Parathyroid adenoma (tissue), 2 donors: ENCODE data around the gene HOXD12.

Source experiments
- H2AFZ ChIP-seq: fragments of 300-600 bp; sonication (generic); one replicate; pipeline ENCODE4 v1.7.0; 2017; ENCODE audit warnings: antibody characterized with exemption, mild to moderate bottlenecking
- H3K27ac ChIP-seq: fragments of 300-600 bp; sonication (generic); one replicate; pipeline ENCODE4 v1.7.0; 2017
- H3K27me3 ChIP-seq: fragments of 300-600 bp; sonication (generic); one replicate; pipeline ENCODE4 v1.7.0; 2017; ENCODE audit warnings: low read length; ENCODE audit not compliant: control insufficient read depth, insufficient read depth
- H3K36me3 ChIP-seq: fragments of 300-600 bp; sonication (generic); one replicate; pipeline ENCODE4 v1.7.0; 2017; ENCODE audit warnings: low read length; ENCODE audit not compliant: control insufficient read depth, insufficient read depth
- H3K4me1 ChIP-seq: fragments of 300-600 bp; sonication (generic); one replicate; pipeline ENCODE4 v1.7.0; 2017; ENCODE audit warnings: control low read depth
- H3K4me2 ChIP-seq: fragments of 300-600 bp; sonication (generic); one replicate; pipeline ENCODE4 v1.7.0; 2017; ENCODE audit warnings: low read length
- H3K4me3 ChIP-seq: fragments of 300-600 bp; sonication (generic); one replicate; pipeline ENCODE4 v1.7.0; 2017; ENCODE audit warnings: low read depth, low read length
- H3K79me2 ChIP-seq: fragments of 300-600 bp; sonication (generic); one replicate; pipeline ENCODE4 v1.7.0; 2017; ENCODE audit warnings: control low read depth
- H3K9ac ChIP-seq: fragments of 300-600 bp; sonication (generic); one replicate; pipeline ENCODE4 v1.7.0; 2017; ENCODE audit warnings: mild to moderate bottlenecking
- H3K9me3 ChIP-seq: fragments of 300-600 bp; sonication (generic); one replicate; pipeline ENCODE4 v1.7.0; 2017; ENCODE audit warnings: low read length; ENCODE audit not compliant: control insufficient read depth
- TF ChIP-seq, protein P1 (sequence below): fragments of 300-600 bp; sonication (generic); IDR thresholded peaks from one replicate; pipeline ENCODE4 v1.7.0; 2017; ENCODE audit warnings: antibody characterized with exemption, mild to moderate bottlenecking
- donor health status: primary hyperparathyroidism.

Gene HOXD12

DNA sequence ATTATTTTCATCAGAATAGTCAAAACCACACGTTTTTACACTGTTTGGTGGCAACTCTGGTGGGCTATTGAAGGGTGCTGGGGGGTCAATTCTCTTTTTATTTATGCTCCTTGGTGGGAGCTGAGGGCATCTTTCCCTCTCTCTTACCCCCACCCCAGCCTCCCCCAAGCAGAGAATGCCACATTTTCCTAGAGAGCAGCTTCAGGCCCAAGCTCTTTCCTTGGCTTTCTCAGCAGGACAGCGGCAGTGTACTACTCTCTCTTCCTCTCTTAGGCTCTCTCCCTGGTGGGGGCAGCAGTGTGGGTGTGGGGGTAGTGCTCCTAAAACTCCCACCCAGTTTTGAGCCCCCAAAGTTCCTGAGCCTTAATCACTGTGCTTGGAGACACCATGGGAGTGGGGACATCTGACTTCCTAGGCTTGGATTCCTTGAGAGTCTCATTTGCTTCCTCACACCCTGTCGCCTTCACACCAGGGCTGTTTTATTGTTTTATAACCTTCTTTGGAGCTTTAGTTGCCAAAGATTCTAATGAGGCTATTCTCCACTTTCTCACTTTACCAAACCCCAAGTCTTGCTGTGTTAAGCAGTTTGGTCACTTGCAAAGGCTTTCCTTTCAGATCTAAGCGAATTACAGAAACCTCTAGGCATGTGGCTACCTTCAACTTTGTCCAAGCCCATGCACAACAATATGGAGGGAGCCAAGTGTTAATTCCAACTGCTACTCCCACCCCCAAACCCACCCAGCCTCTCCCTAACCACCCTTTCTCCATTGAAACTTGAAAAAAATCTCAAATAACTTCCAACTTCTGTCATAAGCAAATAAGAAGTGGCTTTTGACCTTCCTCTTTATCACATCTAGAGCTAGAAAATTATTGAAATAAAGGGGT lies 45.7 kb downstream of the HOXD12 start:
- Histone ChIP-seq H3K27ac (no peak overlapping the region), H3K27me3 (peaks cover 8% of the 10 kb centered on the region), H3K36me3 (no peaks in the 10 kb centered on the region), H2AFZ (no peak overlapping the region), H3K4me2 (no peak overlapping the region), H3K4me3 (no peak overlapping the region), H3K9ac (no peak overlapping the region), H3K79me2 (no peaks in the 10 kb centered on the region), H3K4me1 (no peaks in the 10 kb centered on the region), H3K9me3 (no peaks in the 10 kb centered on the region)
- TF ChIP-seq, protein P1, sequence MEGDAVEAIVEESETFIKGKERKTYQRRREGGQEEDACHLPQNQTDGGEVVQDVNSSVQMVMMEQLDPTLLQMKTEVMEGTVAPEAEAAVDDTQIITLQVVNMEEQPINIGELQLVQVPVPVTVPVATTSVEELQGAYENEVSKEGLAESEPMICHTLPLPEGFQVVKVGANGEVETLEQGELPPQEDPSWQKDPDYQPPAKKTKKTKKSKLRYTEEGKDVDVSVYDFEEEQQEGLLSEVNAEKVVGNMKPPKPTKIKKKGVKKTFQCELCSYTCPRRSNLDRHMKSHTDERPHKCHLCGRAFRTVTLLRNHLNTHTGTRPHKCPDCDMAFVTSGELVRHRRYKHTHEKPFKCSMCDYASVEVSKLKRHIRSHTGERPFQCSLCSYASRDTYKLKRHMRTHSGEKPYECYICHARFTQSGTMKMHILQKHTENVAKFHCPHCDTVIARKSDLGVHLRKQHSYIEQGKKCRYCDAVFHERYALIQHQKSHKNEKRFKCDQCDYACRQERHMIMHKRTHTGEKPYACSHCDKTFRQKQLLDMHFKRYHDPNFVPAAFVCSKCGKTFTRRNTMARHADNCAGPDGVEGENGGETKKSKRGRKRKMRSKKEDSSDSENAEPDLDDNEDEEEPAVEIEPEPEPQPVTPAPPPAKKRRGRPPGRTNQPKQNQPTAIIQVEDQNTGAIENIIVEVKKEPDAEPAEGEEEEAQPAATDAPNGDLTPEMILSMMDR = no peak

DNA sequence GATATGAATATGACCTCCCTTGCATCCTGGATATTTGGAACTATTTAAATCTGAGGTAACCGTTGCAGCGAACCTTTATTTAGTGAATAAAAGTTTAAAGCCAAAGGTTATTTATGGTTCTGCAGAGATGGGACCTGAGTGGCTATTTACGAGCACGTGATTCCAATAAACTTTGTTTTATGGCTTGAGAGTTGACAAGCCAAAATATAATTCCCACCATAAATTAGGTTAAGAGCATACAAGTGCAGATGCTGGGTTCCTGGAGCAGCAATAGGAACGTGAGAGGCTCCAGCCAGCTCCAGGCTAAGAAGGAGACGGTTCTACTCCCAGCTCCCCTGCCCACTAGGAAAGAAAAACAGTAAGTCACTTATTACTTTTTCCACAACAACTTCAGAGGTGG lies 46.5 kb downstream of the HOXD12 start:
- Histone ChIP-seq H3K9ac (no peak overlapping the region), H3K27ac (no peak overlapping the region), H3K36me3 (no peaks in the 10 kb centered on the region), H3K9me3 (no peaks in the 10 kb centered on the region), H3K27me3 (peaks cover 3% of the 10 kb centered on the region), H3K4me2 (no peak overlapping the region), H3K4me3 (no peak overlapping the region), H3K4me1 (no peaks in the 10 kb centered on the region), H3K79me2 (no peaks in the 10 kb centered on the region), H2AFZ (no peak overlapping the region)
- TF ChIP-seq, protein P1 = no peak

DNA sequence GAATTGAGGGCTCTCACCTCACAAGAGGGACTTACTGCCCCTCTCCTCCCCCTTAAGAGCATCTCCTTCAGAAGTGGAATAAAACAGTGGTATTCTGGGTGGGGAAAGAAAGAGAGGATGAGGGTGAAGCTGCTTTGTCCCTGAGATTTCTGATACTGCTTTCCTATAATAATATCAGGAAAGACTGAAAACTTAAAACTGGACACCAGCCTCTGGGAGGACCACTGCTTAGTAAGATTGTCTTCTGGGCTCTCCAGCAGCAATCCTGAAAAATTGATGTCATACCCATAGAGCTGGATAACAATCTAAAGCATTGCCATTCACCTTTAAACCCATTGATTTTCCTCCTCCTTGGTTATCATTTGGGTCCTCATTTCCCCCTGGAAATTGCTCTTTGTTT lies 47.0 kb downstream of the HOXD12 start:
- no peaks in the 10 kb centered on the region for H3K9me3 ChIP-seq
- no peaks in the 10 kb centered on the region for H3K4me1 ChIP-seq
- no peak overlapping the region for H3K4me2 ChIP-seq
- H3K9ac ChIP-seq = no peak overlapping the region
- TF ChIP-seq, protein P1 = no peak
- no peaks in the 10 kb centered on the region for H3K79me2 ChIP-seq
- H3K36me3 ChIP-seq = no peaks in the 10 kb centered on the region
- no peak overlapping the region for H3K27ac ChIP-seq
- H2AFZ ChIP-seq = no peak overlapping the region
- peaks cover 3% of the 10 kb centered on the region for H3K27me3 ChIP-seq
- no peak overlapping the region for H3K4me3 ChIP-seq

DNA sequence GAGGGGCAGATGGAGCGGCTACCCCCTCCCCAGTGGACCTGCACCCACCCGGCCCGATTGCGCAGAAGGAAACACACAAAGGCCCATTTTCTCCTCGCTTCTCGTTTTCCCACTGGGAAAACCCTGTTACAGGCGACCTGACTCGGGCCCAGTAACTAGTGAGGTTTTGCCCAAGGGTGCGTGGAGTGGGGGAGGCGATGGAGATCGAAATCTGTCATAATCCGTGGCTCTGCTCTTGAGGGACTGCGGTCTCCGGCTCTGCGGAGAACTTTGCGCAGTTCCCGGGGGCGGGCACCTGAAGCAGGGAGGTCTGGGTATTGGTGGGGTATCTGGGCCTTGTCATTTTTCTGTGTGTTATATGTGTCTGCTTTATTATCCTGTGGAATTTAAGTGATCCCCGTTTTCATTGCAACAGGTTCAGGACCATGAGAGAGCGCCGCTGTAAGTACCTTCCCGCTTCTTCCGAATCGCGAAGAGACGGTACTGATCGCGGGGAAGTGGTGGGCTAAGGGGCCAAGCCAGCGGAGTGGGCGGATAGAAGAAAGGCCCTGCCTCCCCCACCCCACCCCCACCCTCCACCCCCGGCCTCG lies 47.7 kb downstream of the HOXD12 start:
- H3K4me3 ChIP-seq = no peak overlapping the region

More for the DNA sequence above, 47.7 kb downstream of the HOXD12 start:
- TF ChIP-seq, protein P1 = no peak
- no peak overlapping the region for H3K4me2 ChIP-seq
- H3K9me3 ChIP-seq = no peaks in the 10 kb centered on the region
- no peak overlapping the region for H3K27ac ChIP-seq
- no peaks in the 10 kb centered on the region for H3K79me2 ChIP-seq
- H3K36me3 ChIP-seq = no peaks in the 10 kb centered on the region
- peaks cover 3% of the 10 kb centered on the region for H3K27me3 ChIP-seq
- H3K4me1 ChIP-seq = no peaks in the 10 kb centered on the region
- H3K9ac ChIP-seq = no peak overlapping the region
- no peak overlapping the region for H2AFZ ChIP-seq
